Spleen (tissue), 7 donors: ENCODE results near the gene ACACA.

Experiments used
- POLR2A ChIP-seq, 3 donors: fragments of 450-650 bp; IDR thresholded peaks; one replicate each; pipeline ENCODE4 v1.5.1; 2017; ENCODE audit warnings: antibody characterized with exemption in 3 of 3, mild to moderate bottlenecking in 1 of 3
- TF ChIP-seq, protein P1 (sequence below), 11 experiments: fragments of 200-600 bp in 7 of 11; fragments of 450-650 bp in 4 of 11; sonication (generic) in 4 of 11; IDR thresholded peaks in 8 of 11; conservative IDR thresholded peaks in 3 of 11; 1 replicate in 7 of 11; 2 replicates in 4 of 11; pipeline versions ENCODE4 v1.4.0 to v1.8.0; 2016 to 2021; ENCODE audit warnings: antibody characterized with exemption in 11 of 11, inconsistent platforms in 4 of 11, mild to moderate bottlenecking in 1 of 11
- donor health status: DM: no; HTN: no; CAD: no; lungs with moderate emphysema.
- donor health status: DM: no; HTN: no; CAD: no.
- donor health status: DM: no; HTN: no; CAD: no.

DNA sequence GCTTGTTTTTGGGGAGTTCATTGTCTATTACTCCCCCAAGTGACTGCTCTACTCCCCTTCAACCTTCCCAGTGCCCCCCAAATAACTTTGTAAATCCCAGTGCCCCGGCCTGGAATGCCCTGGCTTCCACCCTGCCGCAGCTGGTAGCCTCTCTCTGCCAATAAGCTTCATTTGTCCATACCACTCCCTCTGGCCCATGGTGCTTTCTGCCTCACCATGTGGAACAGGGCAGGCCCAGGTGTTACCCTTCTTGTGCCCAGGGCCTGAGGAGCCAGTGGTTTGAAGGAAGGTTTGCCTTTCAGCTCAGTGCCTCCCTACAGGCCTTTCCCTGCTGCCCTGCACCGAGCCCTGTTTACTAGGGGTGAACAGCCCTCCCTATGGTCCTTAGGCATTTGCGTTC lies 323.7 kb downstream of the ACACA start:
- TF ChIP-seq, protein P1, sequence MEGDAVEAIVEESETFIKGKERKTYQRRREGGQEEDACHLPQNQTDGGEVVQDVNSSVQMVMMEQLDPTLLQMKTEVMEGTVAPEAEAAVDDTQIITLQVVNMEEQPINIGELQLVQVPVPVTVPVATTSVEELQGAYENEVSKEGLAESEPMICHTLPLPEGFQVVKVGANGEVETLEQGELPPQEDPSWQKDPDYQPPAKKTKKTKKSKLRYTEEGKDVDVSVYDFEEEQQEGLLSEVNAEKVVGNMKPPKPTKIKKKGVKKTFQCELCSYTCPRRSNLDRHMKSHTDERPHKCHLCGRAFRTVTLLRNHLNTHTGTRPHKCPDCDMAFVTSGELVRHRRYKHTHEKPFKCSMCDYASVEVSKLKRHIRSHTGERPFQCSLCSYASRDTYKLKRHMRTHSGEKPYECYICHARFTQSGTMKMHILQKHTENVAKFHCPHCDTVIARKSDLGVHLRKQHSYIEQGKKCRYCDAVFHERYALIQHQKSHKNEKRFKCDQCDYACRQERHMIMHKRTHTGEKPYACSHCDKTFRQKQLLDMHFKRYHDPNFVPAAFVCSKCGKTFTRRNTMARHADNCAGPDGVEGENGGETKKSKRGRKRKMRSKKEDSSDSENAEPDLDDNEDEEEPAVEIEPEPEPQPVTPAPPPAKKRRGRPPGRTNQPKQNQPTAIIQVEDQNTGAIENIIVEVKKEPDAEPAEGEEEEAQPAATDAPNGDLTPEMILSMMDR (IDR thresholded peaks at IDR 0.05 in 8 of 11, conservative IDR thresholded peaks at IDR 0.05 in 3 of 11) = no peak
- TF ChIP-seq POLR2A (IDR thresholded peaks at IDR 0.05) = no peak
